DND-41 (cell line): ENCODE measurements around the gene GSTK1.

Experiments
- ATAC-seq: fragments of 200-7000 bp; cut with Tn5 transposase; 3 replicates; pipeline ENCODE4 v1.9.1; 2021; ENCODE audit warnings: low read depth; ENCODE audit not compliant: insufficient read depth
- DNase-seq: peaks from one replicate; pipeline ENCODE4 v3.0.0-alpha.2; 2020
- H2AFZ ChIP-seq: 2 replicates; pipeline ENCODE4 v1.6.0; 2012; ENCODE audit warnings: low read depth, low read length
- H3K27ac ChIP-seq: 2 replicates; pipeline ENCODE4 v1.5.1; 2012; ENCODE audit warnings: low read length, inconsistent platforms
- H3K27me3 ChIP-seq: fragments of 200-600 bp; sonication (generic); 2 replicates; pipeline ENCODE4 v1.6.0; 2012; ENCODE audit warnings: low read length, mild to moderate bottlenecking, inconsistent platforms; ENCODE audit not compliant: insufficient read depth, poor library complexity
- H3K36me3 ChIP-seq: 2 replicates; pipeline ENCODE4 v1.5.1; 2012; ENCODE audit warnings: low read length, inconsistent platforms; ENCODE audit not compliant: insufficient read depth
- H3K4me1 ChIP-seq: 2 replicates; pipeline ENCODE4 v1.5.1; 2012; ENCODE audit warnings: mild to moderate bottlenecking, low read length; ENCODE audit not compliant: insufficient read depth
- H3K4me2 ChIP-seq: 2 replicates; pipeline ENCODE4 v1.6.0; 2012; ENCODE audit warnings: mild to moderate bottlenecking, moderate library complexity, low read length, inconsistent platforms; ENCODE audit not compliant: insufficient read depth
- H3K4me3 ChIP-seq, 2 experiments: fragments of 200-600 bp in 1 of 2; shearing (Covaris generic) in 1 of 2; 2 replicates each; pipeline ENCODE4 v1.5.1; 2012 to 2016; ENCODE audit warnings: inconsistent platforms in 2 of 2, low read length in 2 of 2, mild to moderate bottlenecking in 2 of 2, low read depth in 1 of 2, moderate library complexity in 1 of 2
- H3K79me2 ChIP-seq: 2 replicates; pipeline ENCODE4 v1.6.0; 2012; ENCODE audit warnings: low read length, inconsistent platforms; ENCODE audit not compliant: insufficient read depth
- H3K9ac ChIP-seq: 2 replicates; pipeline ENCODE4 v1.6.0; 2012; ENCODE audit warnings: low read depth, mild to moderate bottlenecking, inconsistent platforms, low read length, moderate library complexity
- H3K9me3 ChIP-seq: 2 replicates; pipeline ENCODE4 v1.5.1; 2012; ENCODE audit warnings: low read length, moderate library complexity, mild to moderate bottlenecking, inconsistent platforms; ENCODE audit not compliant: insufficient read depth, severe bottlenecking
- H4K20me1 ChIP-seq: 2 replicates; pipeline ENCODE4 v1.6.0; 2012; ENCODE audit warnings: low read length; ENCODE audit not compliant: insufficient read depth
- EZH2 ChIP-seq: IDR thresholded peaks from 3 replicates; pipeline ENCODE4 v1.6.1; 2012; ENCODE audit warnings: borderline replicate concordance, low read depth, mild to moderate bottlenecking, moderate library complexity, low read length, inconsistent platforms; ENCODE audit not compliant: severe bottlenecking
- TF ChIP-seq, protein P1 (sequence below): IDR thresholded peaks from 2 replicates; pipeline ENCODE4 v1.5.1; 2012; ENCODE audit warnings: borderline replicate concordance, low read length, moderate library complexity, mild to moderate bottlenecking; ENCODE audit not compliant: poor library complexity, severe bottlenecking; ENCODE audit errors: extremely low read depth

Gene GSTK1

DNA sequence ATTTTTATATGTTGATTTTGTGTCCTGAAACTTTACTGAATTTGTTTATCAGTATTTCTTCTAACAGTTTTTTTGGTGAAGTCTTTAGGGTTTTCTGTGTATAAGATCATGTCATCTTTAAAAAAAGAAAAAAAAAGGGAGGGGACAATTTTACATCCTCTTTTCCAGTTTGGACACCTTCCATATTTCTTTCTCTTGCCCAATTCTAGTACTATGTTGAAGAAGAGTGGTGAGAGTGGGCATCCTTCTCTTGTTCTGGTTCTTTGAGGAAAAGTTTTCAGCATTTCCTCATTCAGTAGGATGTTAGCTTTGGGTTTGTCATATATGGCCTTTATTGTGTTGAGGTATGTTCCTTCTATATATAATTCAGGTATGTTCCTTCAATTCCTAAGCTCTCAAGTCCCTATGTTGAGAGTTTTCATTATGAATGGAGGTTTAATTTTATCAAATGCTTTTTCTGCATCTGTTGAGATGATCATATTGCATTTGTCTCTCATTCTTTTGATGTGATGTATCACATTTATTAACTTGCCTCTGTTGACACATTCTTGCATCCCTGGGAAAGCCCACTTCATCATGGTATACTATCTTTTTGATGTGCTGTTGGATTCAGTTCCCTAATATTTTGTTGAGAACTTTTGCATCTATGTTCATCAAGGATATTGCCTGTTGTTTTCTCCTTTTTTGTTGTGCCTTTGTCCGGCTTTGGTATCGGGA is 29.3 kb upstream of the GSTK1 start:
- ATAC-seq (no peak), DNase-seq (no peak)
- H3K27ac ChIP-seq: no peak overlapping the region
- no peak overlapping the region for H3K4me2 ChIP-seq
- H4K20me1 ChIP-seq: no peaks in the 10 kb centered on the region
- H3K9ac ChIP-seq: no peak overlapping the region
- no peak overlapping the region for H3K4me3 ChIP-seq
- no peaks in the 10 kb centered on the region for H3K27me3 ChIP-seq
- no peaks in the 10 kb centered on the region for H3K4me1 ChIP-seq
- TF ChIP-seq, protein P1, sequence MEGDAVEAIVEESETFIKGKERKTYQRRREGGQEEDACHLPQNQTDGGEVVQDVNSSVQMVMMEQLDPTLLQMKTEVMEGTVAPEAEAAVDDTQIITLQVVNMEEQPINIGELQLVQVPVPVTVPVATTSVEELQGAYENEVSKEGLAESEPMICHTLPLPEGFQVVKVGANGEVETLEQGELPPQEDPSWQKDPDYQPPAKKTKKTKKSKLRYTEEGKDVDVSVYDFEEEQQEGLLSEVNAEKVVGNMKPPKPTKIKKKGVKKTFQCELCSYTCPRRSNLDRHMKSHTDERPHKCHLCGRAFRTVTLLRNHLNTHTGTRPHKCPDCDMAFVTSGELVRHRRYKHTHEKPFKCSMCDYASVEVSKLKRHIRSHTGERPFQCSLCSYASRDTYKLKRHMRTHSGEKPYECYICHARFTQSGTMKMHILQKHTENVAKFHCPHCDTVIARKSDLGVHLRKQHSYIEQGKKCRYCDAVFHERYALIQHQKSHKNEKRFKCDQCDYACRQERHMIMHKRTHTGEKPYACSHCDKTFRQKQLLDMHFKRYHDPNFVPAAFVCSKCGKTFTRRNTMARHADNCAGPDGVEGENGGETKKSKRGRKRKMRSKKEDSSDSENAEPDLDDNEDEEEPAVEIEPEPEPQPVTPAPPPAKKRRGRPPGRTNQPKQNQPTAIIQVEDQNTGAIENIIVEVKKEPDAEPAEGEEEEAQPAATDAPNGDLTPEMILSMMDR: no peak
- TF ChIP-seq EZH2: no peak
- peaks cover 2% of the 10 kb centered on the region for H3K9me3 ChIP-seq
- no peak overlapping the region for H2AFZ ChIP-seq
- H3K36me3 ChIP-seq: no peaks in the 10 kb centered on the region
- H3K79me2 ChIP-seq: no peaks in the 10 kb centered on the region

DNA sequence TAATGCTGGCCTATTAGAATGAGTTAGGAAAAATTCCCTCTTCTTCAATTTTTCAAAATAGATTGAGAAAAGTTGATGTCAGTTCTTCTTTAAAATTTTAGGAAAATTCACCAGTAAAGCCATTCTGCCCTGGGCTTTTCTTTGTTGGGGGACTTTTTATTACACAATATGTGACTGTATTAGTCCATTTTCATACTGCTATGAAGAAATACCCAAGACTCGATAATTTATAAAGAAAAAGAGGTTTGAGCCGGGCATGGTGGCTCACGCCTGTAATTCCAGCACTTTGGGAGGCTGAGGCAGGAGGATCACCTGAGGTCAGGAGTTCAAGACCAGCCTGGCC is 28.7 kb upstream of the GSTK1 start:
- ATAC-seq (no peak), DNase-seq (no peak)
- no peak overlapping the region for H3K4me3 ChIP-seq
- no peaks in the 10 kb centered on the region for H3K27me3 ChIP-seq
- no peak overlapping the region for H3K4me2 ChIP-seq
- H3K9ac ChIP-seq: no peak overlapping the region
- H3K9me3 ChIP-seq: peaks cover 2% of the 10 kb centered on the region
- no peaks in the 10 kb centered on the region for H3K79me2 ChIP-seq
- no peaks in the 10 kb centered on the region for H3K36me3 ChIP-seq
- TF ChIP-seq, protein P1: no peak
- no peak for TF ChIP-seq EZH2
- no peak overlapping the region for H2AFZ ChIP-seq
- H3K4me1 ChIP-seq: no peaks in the 10 kb centered on the region
- H4K20me1 ChIP-seq: no peaks in the 10 kb centered on the region
- H3K27ac ChIP-seq: no peak overlapping the region

DNA sequence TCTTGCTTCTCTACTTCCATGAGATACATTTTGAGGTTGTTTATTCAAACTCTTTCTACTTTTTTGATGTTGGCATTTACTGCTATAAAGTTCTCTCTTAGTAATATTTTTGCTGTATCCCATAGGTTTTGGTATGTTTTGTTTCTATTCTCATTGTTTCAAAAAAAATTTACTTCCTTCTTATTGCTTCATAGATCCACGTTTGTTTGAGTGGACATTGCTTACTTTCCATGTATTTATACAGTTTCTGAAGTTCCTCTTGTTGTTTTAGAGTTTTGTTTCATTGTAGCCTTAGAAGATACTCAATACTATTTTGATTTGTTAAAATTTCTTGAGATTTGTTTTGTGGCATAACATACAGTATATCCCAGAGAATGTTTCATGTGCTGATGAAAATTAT is 27.7 kb upstream of the GSTK1 start:
- no peaks in the 10 kb centered on the region for H4K20me1 ChIP-seq
- no peak overlapping the region for H3K9ac ChIP-seq
- H3K9me3 ChIP-seq: peaks cover 2% of the 10 kb centered on the region
- DNase-seq (no peak), ATAC-seq (no peak)
- no peak overlapping the region for H2AFZ ChIP-seq
- H3K27me3 ChIP-seq: no peaks in the 10 kb centered on the region
- H3K79me2 ChIP-seq: no peaks in the 10 kb centered on the region
- H3K27ac ChIP-seq: no peak overlapping the region
- no peaks in the 10 kb centered on the region for H3K36me3 ChIP-seq
- TF ChIP-seq, protein P1: no peak
- TF ChIP-seq EZH2: no peak
- no peaks in the 10 kb centered on the region for H3K4me1 ChIP-seq
- H3K4me3 ChIP-seq: no peak overlapping the region
- H3K4me2 ChIP-seq: no peak overlapping the region
